Esophagus muscularis mucosa (tissue), 3 donors: ENCODE measurements around the gene DCUN1D4.

Source experiments
- POLR2A ChIP-seq: fragments of 450-650 bp; IDR thresholded peaks from one replicate; pipeline ENCODE4 v1.6.1; 2017; ENCODE audit warnings: antibody characterized with exemption, moderate library complexity, mild to moderate bottlenecking, low read depth
- POLR2AphosphoS5 ChIP-seq, 2 donors: sonication (generic); formaldehyde crosslinking; IDR thresholded peaks; one replicate each; pipeline ENCODE4 v1.6.1; 2017; ENCODE audit warnings: antibody characterized with exemption in 2 of 2
- TF ChIP-seq, protein P1 (sequence below), 3 experiments: fragments of 200-600 bp in 2 of 3; fragments of 450-650 bp in 1 of 3; sonication (generic) in 2 of 3; IDR thresholded peaks; one replicate each; pipeline ENCODE4 v1.5.1; 2017 to 2019; ENCODE audit warnings: antibody characterized with exemption in 3 of 3, mild to moderate bottlenecking in 2 of 3, moderate library complexity in 1 of 3

GRCh38 chr4:51942108-51942832 is 99.3 kb downstream of the DCUN1D4 start:
- TF ChIP-seq POLR2A (no peak), POLR2AphosphoS5 (IDR thresholded peaks at IDR 0.05) (no peak)
- TF ChIP-seq, protein P1, sequence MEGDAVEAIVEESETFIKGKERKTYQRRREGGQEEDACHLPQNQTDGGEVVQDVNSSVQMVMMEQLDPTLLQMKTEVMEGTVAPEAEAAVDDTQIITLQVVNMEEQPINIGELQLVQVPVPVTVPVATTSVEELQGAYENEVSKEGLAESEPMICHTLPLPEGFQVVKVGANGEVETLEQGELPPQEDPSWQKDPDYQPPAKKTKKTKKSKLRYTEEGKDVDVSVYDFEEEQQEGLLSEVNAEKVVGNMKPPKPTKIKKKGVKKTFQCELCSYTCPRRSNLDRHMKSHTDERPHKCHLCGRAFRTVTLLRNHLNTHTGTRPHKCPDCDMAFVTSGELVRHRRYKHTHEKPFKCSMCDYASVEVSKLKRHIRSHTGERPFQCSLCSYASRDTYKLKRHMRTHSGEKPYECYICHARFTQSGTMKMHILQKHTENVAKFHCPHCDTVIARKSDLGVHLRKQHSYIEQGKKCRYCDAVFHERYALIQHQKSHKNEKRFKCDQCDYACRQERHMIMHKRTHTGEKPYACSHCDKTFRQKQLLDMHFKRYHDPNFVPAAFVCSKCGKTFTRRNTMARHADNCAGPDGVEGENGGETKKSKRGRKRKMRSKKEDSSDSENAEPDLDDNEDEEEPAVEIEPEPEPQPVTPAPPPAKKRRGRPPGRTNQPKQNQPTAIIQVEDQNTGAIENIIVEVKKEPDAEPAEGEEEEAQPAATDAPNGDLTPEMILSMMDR (IDR thresholded peaks at IDR 0.05) = no peak
